SH-SY5Y (cell line): ENCODE results near the gene NFIA.

Source experiments
- GATA2 ChIP-seq: IDR thresholded peaks from 2 replicates; pipeline ENCODE4 v1.6.1; 2011; ENCODE audit warnings: mild to moderate bottlenecking, low read depth, low read length
- GATA3 ChIP-seq: IDR thresholded peaks from 2 replicates; pipeline ENCODE4 v1.6.1; 2011; ENCODE audit warnings: low read depth, mild to moderate bottlenecking, low read length, moderate library complexity

DNA sequence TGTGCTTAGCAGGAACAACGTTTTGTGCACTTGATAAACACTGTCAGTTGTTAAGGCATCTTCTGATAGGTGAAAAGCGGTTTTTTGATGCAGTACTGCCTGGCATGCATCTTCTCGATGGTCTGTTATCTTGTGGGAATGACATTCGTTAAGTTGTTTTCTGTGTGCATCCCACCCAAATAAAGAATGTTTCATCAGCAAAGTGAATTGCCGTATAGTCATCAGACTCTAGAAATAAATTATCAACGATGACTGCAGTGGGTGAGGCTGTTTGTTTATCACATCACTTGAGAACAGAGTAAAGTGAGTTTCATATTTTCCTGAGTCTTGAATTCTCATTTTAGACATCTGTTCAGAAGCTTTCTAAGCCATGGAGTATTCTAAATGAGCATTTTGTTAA is 34.1 kb downstream of the NFIA start:
- no peak for TF ChIP-seq GATA2
- TF ChIP-seq GATA3: no peak
